ENCODE results near the gene LBHD2. TPM values are rescaled to one million over a fixed set of nuclear protein-coding genes. Genes with fewer than 3 reads are reported as not detected.

The LBHD2 gene
- total and polyA plus RNA-seq, 2 of the 13 experiments (the other 11 are each of a cell fraction or from before 2014, with no cell fraction given) = 0.67 to 1.00 TPM

GRCh38 chr14:103099081-103099732 is 15.2 kb downstream of the LBHD2 start (continued):
- TF ChIP-seq, protein P1, sequence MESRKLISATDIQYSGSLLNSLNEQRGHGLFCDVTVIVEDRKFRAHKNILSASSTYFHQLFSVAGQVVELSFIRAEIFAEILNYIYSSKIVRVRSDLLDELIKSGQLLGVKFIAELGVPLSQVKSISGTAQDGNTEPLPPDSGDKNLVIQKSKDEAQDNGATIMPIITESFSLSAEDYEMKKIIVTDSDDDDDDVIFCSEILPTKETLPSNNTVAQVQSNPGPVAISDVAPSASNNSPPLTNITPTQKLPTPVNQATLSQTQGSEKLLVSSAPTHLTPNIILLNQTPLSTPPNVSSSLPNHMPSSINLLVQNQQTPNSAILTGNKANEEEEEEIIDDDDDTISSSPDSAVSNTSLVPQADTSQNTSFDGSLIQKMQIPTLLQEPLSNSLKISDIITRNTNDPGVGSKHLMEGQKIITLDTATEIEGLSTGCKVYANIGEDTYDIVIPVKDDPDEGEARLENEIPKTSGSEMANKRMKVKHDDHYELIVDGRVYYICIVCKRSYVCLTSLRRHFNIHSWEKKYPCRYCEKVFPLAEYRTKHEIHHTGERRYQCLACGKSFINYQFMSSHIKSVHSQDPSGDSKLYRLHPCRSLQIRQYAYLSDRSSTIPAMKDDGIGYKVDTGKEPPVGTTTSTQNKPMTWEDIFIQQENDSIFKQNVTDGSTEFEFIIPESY (CRISPR knock-in tag; IDR thresholded peaks at IDR 0.05) = peak; percentile 65
- peak; percentile 74 for TF ChIP-seq ZFY (CRISPR knock-in tag; IDR thresholded peaks at IDR 0.05)
- TF ChIP-seq, protein P2, sequence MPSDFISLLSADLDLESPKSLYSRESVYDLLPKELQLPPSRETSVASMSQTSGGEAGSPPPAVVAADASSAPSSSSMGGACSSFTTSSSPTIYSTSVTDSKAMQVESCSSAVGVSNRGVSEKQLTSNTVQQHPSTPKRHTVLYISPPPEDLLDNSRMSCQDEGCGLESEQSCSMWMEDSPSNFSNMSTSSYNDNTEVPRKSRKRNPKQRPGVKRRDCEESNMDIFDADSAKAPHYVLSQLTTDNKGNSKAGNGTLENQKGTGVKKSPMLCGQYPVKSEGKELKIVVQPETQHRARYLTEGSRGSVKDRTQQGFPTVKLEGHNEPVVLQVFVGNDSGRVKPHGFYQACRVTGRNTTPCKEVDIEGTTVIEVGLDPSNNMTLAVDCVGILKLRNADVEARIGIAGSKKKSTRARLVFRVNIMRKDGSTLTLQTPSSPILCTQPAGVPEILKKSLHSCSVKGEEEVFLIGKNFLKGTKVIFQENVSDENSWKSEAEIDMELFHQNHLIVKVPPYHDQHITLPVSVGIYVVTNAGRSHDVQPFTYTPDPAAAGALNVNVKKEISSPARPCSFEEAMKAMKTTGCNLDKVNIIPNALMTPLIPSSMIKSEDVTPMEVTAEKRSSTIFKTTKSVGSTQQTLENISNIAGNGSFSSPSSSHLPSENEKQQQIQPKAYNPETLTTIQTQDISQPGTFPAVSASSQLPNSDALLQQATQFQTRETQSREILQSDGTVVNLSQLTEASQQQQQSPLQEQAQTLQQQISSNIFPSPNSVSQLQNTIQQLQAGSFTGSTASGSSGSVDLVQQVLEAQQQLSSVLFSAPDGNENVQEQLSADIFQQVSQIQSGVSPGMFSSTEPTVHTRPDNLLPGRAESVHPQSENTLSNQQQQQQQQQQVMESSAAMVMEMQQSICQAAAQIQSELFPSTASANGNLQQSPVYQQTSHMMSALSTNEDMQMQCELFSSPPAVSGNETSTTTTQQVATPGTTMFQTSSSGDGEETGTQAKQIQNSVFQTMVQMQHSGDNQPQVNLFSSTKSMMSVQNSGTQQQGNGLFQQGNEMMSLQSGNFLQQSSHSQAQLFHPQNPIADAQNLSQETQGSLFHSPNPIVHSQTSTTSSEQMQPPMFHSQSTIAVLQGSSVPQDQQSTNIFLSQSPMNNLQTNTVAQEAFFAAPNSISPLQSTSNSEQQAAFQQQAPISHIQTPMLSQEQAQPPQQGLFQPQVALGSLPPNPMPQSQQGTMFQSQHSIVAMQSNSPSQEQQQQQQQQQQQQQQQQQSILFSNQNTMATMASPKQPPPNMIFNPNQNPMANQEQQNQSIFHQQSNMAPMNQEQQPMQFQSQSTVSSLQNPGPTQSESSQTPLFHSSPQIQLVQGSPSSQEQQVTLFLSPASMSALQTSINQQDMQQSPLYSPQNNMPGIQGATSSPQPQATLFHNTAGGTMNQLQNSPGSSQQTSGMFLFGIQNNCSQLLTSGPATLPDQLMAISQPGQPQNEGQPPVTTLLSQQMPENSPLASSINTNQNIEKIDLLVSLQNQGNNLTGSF (CRISPR knock-in tag; IDR thresholded peaks at IDR 0.05) = 0 out of 2 replicates have a peak, but pooled peaks have one; percentile 40
- no peak for TF ChIP-seq ZNF674 (CRISPR knock-in tag; IDR thresholded peaks at IDR 0.05; ENCODE audit: low read depth)
- peak; percentile 70 for TF ChIP-seq SPEN (CRISPR knock-in tag; IDR thresholded peaks at IDR 0.05; ENCODE audit: low read depth)
- peak; percentile 96 for TF ChIP-seq PHF21A (CRISPR knock-in tag; IDR thresholded peaks at IDR 0.05)
- no peak for TF ChIP-seq CSRNP2 (CRISPR knock-in tag; conservative IDR thresholded peaks at IDR 0.05; ENCODE audit: low read depth)
- TF ChIP-seq ZKSCAN5 (CRISPR knock-in tag; IDR thresholded peaks at IDR 0.05) = no peak
- peak; percentile 84; the same call in 1 of the 2 replicates for TF ChIP-seq HOXD1 (CRISPR knock-in tag; IDR thresholded peaks at IDR 0.05)
- no peak for TF ChIP-seq ZNF430 (CRISPR knock-in tag; IDR thresholded peaks at IDR 0.05)
- peak; percentile 72 for TF ChIP-seq ASH2L (IDR thresholded peaks at IDR 0.05; ENCODE audit: insufficient read length, low read depth, low read length)
- no peak for TF ChIP-seq TIGD3 (CRISPR knock-in tag; IDR thresholded peaks at IDR 0.05; ENCODE audit: borderline replicate concordance)
- TF ChIP-seq TCF12 (IDR thresholded peaks at IDR 0.05) = no peak
- TF ChIP-seq TCF12 (CRISPR knock-in tag; IDR thresholded peaks at IDR 0.05) = peak; percentile 94
- TF ChIP-seq ZNF484 (CRISPR knock-in tag; IDR thresholded peaks at IDR 0.05; ENCODE audit: borderline replicate concordance, low read depth) = no peak
- no peak for TF ChIP-seq PREB (CRISPR knock-in tag; IDR thresholded peaks at IDR 0.05)
- no peak for TF ChIP-seq GPN1 (CRISPR knock-in tag; IDR thresholded peaks at IDR 0.05; ENCODE audit: borderline replicate concordance)
- TF ChIP-seq PCBP2 (optimal IDR thresholded peaks at IDR 0.05; ENCODE audit: low read depth, low read length, poor library complexity, severe bottlenecking) = no peak
